GM12874 (cell line): ENCODE results near the gene B3GLCT.

ENCODE experiments used
- TF ChIP-seq, protein P1 (sequence below): IDR thresholded peaks from 2 replicates; pipeline ENCODE4 v1.5.1; 2011; ENCODE audit warnings: low read depth, mild to moderate bottlenecking, control low read depth, low read length, moderate library complexity; ENCODE audit not compliant: insufficient read depth

The B3GLCT gene

DNA sequence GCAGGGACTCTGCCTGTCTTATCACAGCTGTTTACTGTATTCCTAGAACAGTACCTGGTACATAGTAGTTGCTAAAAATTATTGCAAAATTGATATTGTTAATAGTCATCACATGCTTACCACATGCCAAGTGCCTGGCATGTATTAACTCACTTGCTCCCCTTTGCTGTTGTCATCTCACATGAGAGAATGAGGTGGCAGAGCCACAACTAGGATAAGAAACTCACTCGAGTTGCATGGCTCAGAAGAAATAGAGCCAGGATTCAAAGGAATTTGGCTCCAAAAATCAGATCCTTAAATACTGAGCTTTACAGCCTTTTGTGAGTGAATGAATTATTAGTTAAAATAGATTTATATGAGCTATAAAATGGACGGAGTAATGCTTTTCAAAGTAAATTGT is 42.6 kb downstream of the B3GLCT start:
- TF ChIP-seq, protein P1, sequence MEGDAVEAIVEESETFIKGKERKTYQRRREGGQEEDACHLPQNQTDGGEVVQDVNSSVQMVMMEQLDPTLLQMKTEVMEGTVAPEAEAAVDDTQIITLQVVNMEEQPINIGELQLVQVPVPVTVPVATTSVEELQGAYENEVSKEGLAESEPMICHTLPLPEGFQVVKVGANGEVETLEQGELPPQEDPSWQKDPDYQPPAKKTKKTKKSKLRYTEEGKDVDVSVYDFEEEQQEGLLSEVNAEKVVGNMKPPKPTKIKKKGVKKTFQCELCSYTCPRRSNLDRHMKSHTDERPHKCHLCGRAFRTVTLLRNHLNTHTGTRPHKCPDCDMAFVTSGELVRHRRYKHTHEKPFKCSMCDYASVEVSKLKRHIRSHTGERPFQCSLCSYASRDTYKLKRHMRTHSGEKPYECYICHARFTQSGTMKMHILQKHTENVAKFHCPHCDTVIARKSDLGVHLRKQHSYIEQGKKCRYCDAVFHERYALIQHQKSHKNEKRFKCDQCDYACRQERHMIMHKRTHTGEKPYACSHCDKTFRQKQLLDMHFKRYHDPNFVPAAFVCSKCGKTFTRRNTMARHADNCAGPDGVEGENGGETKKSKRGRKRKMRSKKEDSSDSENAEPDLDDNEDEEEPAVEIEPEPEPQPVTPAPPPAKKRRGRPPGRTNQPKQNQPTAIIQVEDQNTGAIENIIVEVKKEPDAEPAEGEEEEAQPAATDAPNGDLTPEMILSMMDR, result no peak

DNA sequence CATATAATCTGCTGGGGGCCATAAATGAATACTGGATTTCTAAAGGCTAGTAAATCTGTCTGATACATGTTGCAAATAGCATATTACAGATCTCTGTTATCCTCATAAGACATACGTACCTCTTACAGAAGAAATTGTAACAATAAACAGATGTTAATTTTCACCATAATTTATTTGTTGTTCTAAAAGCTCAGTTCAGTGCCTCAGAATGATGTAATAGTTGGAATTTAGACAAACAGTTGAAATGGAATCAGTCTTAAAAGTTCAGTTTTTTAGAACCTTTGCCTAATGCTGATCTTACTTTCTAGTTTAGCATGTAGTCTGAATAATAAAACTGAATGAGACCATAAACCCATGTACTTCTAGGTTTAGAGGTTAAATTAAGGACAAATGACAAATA is 43.1 kb downstream of the B3GLCT start:
- TF ChIP-seq, protein P1, result no peak

DNA sequence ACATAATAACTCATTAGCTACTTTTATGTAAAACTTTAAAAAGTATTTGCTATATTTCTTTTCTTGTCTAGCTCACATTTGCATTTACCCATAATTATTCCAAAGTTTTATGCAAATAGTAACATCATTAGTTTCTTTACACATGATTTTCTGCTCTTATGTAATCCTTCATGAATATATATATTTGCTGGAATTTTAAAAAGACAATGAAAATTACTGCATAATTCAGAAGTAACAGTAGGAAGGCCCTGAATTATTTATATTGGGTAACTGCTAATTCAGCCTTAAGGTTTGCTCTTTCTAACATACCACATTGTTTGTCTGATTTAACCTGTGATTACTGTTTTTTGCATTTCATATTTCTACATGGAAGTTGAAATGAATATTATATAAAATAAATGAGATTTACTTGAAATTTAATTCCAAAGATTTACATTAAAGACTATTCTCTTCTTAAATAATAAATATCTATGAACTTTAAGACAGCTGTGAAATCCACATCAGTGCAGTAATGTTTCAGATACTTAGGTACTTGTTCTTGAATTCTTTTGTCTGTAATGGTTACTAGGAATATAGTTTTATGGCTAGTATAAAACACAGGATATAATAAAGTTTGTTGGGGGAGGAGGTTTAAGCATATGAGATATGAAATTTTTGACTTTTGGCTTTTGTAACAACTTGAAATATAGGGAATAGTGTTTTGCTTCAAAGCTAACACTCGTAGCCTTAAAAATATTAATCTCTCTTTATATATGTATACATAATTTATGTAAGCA is 46.0 kb downstream of the B3GLCT start:
- TF ChIP-seq, protein P1, result no peak

DNA sequence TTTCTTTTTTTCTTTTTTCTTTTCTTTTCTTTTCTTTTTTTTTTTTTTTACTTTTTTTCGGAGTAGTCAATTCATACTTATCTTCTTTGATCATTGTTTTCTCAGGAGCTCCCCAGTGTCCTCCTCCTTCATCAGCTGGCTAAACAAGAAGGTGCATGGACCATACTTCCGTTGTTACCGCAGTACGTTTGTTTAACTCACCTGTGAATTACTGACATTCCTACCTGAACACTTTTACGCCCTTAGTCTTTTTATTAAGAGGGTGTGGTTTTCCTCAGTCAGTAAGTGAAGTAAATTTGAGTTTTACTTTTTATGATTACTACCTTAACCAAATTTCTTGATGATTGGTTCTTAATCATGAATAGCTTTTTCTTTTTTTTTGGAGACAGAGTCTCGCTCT is 47.1 kb downstream of the B3GLCT start:
- TF ChIP-seq, protein P1, result no peak

DNA sequence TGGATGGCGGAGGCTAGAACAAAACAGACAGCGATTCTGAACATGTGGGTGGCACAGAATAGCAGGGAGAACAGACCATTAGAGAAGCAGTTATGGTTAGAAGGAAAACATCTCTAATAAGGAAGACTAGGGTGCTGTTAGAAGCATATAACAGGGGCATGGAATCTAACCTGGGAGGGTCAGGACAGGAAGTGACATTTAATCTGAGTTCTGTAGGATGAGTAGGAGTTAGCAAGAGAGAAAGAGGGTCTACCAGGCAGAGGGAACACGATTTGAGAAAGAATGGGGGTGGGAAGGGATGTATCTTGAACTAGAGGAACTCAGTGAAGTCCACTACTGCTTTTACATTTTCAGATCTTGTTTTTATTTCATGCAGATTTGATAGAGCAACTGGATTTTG is 48.6 kb downstream of the B3GLCT start:
- TF ChIP-seq, protein P1, result no peak

DNA sequence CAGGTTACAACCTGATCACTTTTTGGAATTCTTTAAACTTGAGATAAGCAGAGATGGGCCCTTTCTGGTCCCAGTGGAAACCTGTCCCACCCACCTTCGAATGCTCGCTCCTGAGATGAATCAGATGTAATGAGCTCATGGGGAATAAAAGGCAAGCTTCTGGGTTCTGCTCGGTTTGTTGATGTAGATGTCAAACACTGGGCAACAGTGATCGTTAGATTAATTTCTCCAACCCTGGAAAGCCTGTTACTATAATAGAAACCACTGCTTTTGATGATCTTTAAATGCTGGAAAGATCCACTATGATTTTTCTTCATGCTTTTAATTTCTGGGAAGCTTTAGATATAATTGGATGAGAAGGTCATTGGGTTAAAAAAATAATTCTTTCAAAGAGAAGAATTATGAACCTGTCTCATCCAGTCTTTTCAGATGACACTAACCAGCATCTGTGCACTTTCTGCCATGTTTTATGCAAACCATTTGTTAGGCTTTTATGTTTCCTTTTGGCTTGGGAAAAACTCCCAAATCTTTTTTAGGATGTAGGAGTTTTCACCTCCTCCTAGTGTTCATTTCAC is 49.3 kb downstream of the B3GLCT start:
- TF ChIP-seq, protein P1, result no peak

DNA sequence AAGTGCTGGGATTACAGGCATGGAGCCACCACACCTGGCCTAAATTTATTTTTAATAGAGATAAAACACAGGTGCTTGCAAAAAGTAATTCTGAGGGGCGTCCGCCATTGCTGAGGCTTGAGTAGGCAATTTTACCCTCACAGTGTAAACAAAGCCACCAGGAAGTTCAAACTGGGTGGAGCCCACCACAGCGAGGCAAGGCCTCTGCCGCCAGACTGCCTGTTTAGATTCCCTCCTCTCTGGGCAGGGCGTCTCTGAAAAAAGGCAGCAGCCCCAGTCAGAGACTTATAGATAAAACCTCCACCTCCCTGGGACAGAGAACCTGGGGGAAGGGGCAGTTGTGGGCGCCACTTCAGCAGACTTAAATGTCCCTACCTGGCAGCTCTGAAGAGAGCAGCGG is 50.7 kb downstream of the B3GLCT start:
- TF ChIP-seq, protein P1, result no peak
